GM18907 (cell line): ENCODE data around the gene KIF5A.

Source experiments
- ATAC-seq: cut with Tn5 transposase; IDR thresholded peaks from one replicate; pipeline ENCODE4 v1.9.1; 2021; ENCODE audit warnings: mild to moderate bottlenecking, moderate library complexity; ENCODE audit not compliant: unreplicated experiment

The KIF5A gene

DNA sequence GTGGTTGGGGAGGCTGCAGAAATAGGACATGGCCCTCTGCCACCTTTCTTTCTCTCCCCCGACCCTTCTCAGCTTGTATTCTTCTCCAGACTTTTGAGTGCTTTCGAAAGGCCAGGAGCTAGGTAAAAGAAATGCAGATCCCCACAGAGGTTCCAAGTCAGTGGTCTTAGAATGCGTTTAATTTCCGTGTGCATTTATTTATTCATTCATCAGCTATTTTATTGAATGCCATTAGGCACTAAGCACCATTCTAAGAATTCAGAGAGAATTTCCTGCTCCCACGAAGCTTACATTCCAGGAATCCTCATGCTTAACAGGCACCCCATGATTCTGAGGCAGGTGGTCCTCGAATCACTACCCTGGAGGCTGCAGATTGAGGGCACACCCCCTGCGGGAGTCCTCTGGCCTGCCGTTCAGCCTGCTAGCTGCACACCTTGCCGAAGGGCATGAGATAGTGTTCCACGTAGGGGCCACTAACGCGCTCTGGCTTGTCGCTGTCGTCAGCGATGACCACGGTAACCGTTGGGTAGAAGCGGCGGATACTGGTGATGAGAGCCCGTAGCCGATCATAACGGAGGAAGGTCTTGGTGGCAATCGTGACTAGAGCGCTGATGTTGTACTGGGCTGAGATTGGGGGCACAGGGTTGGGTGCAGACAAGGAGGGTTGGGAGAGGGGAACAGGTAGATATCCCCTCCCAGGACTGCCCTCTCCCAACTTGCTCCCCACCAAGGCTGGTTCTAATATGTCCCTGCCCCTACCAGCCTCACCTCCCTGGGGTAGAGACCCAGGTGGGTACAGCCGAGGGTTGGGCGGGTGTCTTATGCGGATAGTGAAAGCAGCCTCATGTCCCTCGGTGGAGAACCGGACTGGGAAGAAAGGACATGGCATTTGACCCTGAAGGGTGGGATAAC lies 78.7 kb downstream of the KIF5A start:
- ATAC-seq, result no peak

GRCh38 chr12:57629897-57630471 lies 80.1 kb downstream of the KIF5A start:
- no peak for ATAC-seq

DNA sequence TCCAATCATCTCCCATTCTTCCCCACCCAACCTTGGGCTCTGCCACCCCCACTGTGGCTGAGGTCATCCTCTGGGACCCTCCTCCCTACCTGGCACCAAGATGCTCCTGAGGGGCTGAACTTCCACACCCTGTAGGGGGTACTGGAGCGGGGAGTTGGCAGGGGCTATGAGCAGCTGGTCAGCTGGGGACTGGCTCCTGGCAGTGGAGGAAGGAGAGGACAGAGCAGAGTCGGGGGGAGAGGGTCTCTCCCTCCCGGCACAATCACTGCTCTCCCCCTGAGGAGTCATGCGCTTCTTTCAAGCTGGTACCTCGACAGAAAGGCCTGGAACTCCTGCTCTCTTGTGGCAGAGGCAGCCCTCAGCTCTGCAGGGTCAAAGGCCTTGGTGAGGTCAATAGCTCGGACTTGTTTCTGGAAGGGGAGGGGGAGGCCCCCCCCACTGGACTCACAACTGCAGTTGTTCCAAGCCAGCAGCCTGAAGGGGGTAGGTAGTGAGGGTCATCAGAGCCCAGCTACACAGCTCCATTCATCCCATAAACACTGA lies 81.1 kb downstream of the KIF5A start:
- no peak for ATAC-seq

DNA sequence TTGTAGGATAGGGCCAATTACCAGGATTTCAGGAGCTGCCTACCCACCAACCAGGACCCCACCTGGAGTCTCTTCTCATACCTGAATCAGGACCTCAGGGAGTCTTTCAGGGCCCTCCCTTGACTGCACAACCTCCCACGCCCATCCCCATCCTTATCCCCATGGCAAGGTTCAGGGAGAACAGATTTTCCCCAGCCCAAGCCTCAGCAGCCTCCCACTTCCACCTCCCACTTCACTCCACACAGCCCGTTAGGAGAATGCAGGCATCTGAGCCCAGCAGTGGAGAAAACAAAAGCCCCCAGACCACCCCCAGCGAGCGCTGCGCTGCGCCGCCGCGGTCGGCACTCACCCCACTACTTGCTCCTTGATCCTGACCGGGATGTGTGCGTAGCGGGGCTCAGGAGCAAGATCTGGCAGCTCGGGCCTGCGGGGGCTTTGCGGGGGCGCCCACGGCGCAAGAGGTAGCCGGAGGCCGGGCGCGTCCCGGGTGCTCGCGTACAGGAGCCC lies 81.8 kb downstream of the KIF5A start:
- ATAC-seq, result no peak

GRCh38 chr12:57632073-57632957 lies 82.5 kb downstream of the KIF5A start:
- peak; percentile 33 for ATAC-seq

GRCh38 chr12:57632958-57633840 lies 83.4 kb downstream of the KIF5A start, which contains the start of gene B4GALNT1:
Gene B4GALNT1 (minus strand): TSS chr12:57633201. CDS start chr12:57632132, 1,069 bp downstream.
- ATAC-seq, result peak; percentile 81
